Liver (tissue), 9 donors: Measurements from ENCODE around the gene RBM23. TPM values are rescaled to one million over a fixed set of nuclear protein-coding genes. Genes with fewer than 3 reads are reported as not detected.

Source experiments
- DNase-seq: peaks from one replicate; pipeline ENCODE4 v3.0.0-alpha.2; 2017; ENCODE audit warnings: low spot score
- H3K27ac ChIP-seq, 2 donors: one replicate each; pipeline ENCODE4 v1.7.0; 2013; ENCODE audit warnings: inconsistent platforms in 2 of 2, low read length in 2 of 2, control low read depth in 1 of 2, low read depth in 1 of 2, mild to moderate bottlenecking in 1 of 2
- H3K27me3 ChIP-seq, 4 donors: one replicate each; pipeline versions ENCODE4 v1.6.1 to v1.7.0; 2013; ENCODE audit warnings: low read length in 3 of 4, inconsistent platforms in 1 of 4, mild to moderate bottlenecking in 1 of 4, moderate library complexity in 1 of 4; ENCODE audit not compliant: control insufficient read depth in 4 of 4, insufficient read depth in 4 of 4
- H3K36me3 ChIP-seq, 4 donors: one replicate each; pipeline versions ENCODE4 v1.6.1 to v1.7.0; 2013; ENCODE audit warnings: low read length in 3 of 4, mild to moderate bottlenecking in 3 of 4, low read depth in 1 of 4, moderate library complexity in 1 of 4; ENCODE audit not compliant: control insufficient read depth in 4 of 4, insufficient read depth in 3 of 4
- H3K4me1 ChIP-seq, 4 donors: one replicate each; pipeline versions ENCODE4 v1.6.1 to v1.7.0; 2013; ENCODE audit warnings: low read length in 3 of 4, mild to moderate bottlenecking in 3 of 4, moderate library complexity in 1 of 4; ENCODE audit not compliant: control insufficient read depth in 4 of 4, insufficient read depth in 4 of 4
- H3K4me3 ChIP-seq, 3 donors: one replicate each; pipeline versions ENCODE4 v1.6.1 to v1.7.0; 2013; ENCODE audit warnings: low read length in 3 of 3, control low read depth in 1 of 3, low read depth in 1 of 3, mild to moderate bottlenecking in 1 of 3
- H3K9ac ChIP-seq, 2 donors: one replicate each; pipeline ENCODE4 v1.7.0; 2013; ENCODE audit warnings: low read length in 2 of 2, mild to moderate bottlenecking in 2 of 2, moderate library complexity in 2 of 2, control low read depth in 1 of 2, low read depth in 1 of 2
- H3K9me3 ChIP-seq, 4 donors: one replicate each; pipeline versions ENCODE4 v1.6.1 to v1.7.0; 2013; ENCODE audit warnings: low read length in 3 of 4; ENCODE audit not compliant: control insufficient read depth in 4 of 4
- EGR1 ChIP-seq, 2 donors: IDR thresholded peaks; 2 replicates each; pipeline ENCODE4 v1.6.1; 2016 to 2018; ENCODE audit warnings: antibody characterized with exemption in 2 of 2, low read depth in 2 of 2
- FOXA2 ChIP-seq: IDR thresholded peaks from 2 replicates; pipeline ENCODE4 v1.6.1; 2016; ENCODE audit warnings: antibody characterized with exemption
- GABPA ChIP-seq, 2 donors: IDR thresholded peaks in 1 of 2; conservative IDR thresholded peaks in 1 of 2; 2 replicates each; pipeline ENCODE4 v1.6.1; 2016; ENCODE audit warnings: antibody characterized with exemption in 2 of 2, mild to moderate bottlenecking in 1 of 2, moderate library complexity in 1 of 2
- HNF4A ChIP-seq, 2 donors: conservative IDR thresholded peaks; 2 replicates each; pipeline ENCODE4 v1.6.1; 2016; ENCODE audit warnings: antibody characterized with exemption in 2 of 2, mild to moderate bottlenecking in 2 of 2
- HNF4G ChIP-seq: IDR thresholded peaks from 2 replicates; pipeline ENCODE4 v1.6.1; 2016; ENCODE audit warnings: antibody characterized with exemption
- JUND ChIP-seq, 2 donors: IDR thresholded peaks; 2 replicates each; pipeline ENCODE4 v1.6.1; 2016; ENCODE audit warnings: antibody characterized with exemption in 2 of 2
- RAD21 ChIP-seq, 2 donors: IDR thresholded peaks; 2 replicates each; pipeline ENCODE4 v1.6.1; 2016; ENCODE audit warnings: antibody characterized with exemption in 2 of 2, mild to moderate bottlenecking in 2 of 2
- RXRA ChIP-seq, 2 donors: IDR thresholded peaks; 2 replicates each; pipeline ENCODE4 v1.6.1; 2017 to 2018; ENCODE audit warnings: antibody characterized with exemption in 2 of 2, mild to moderate bottlenecking in 1 of 2
- SP1 ChIP-seq: IDR thresholded peaks from 2 replicates; pipeline ENCODE4 v1.6.1; 2018; ENCODE audit warnings: antibody characterized with exemption, mild to moderate bottlenecking
- TAF1 ChIP-seq: conservative IDR thresholded peaks from 2 replicates; pipeline ENCODE4 v1.6.1; 2016; ENCODE audit warnings: antibody characterized with exemption, mild to moderate bottlenecking
- YY1 ChIP-seq: IDR thresholded peaks from 2 replicates; pipeline ENCODE4 v1.6.1; 2016; ENCODE audit warnings: antibody characterized with exemption, mild to moderate bottlenecking
- WGBS: extraction: QIAGEN DNeasy Blood & Tissue Kit; methylation state at CpG from one replicate; pipeline ENCODE4 v1.1.7; 2013; 5-methylcytosine and 5-hydroxymethylcytosine counted together
- polyA plus RNA-seq, 2 donors: library from polyadenylated mRNA; stranded (reverse) in 1 of 2; unstranded in 1 of 2; fragments of 200-250 nt in 1 of 2; fragments of >200 nt in 1 of 2; fragmentation: Nextera tagmentation in 1 of 2; extraction: Ambion mirVana in 1 of 2; gene quantifications; one replicate each; pipeline versions ENCODE4 v1.2.1 to v1.2.3, GENCODE V29; 2013 to 2015
- total RNA-seq, 2 donors: library from RNA; depleted of rRNA; stranded (reverse); fragments of >200 nt; gene quantifications; one replicate each; pipeline ENCODE4 v1.2.3, GENCODE V29; 2014
- TF ChIP-seq, protein P1 (sequence below): fragments of 150-350 bp; IDR thresholded peaks from 2 replicates; pipeline ENCODE4 v1.5.1; 2017; ENCODE audit warnings: improper control_type of control experiment, low read depth, low read length; ENCODE audit not compliant: missing input control
- TF ChIP-seq, protein P2 (sequence below): IDR thresholded peaks from 2 replicates; pipeline ENCODE4 v1.6.1; 2016; ENCODE audit warnings: antibody characterized with exemption, mild to moderate bottlenecking
- TF ChIP-seq, protein P3 (sequence below): IDR thresholded peaks from 2 replicates; pipeline ENCODE4 v1.6.1; 2016; ENCODE audit warnings: antibody characterized with exemption
- donor health status: healthy.
- donor health status: healthy.
- donor health status: healthy.
- donor health status: healthy.
- donor health status: healthy.

Gene RBM23
- total and polyA plus RNA-seq, 4 donors = 22.3 to 242 (median 31.4) TPM

DNA sequence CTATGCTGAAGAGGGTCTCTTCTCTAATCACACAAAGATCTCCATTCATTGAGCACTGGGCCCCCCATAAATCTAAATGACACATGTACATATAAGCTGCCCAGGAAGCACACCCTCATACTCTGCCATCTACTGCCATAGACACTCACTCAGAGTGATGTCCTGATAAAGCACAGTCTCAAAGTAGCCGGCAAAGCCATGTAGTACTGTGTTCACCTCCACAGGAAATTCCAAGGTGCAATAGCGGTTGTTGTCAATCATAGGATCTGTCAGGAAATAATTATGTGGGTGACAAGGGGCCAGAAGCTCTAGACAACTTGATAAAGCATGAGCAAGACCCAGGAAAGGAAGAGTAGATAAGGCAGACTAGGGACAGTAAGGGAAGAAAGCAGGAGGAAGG is 3.3 kb upstream of the RBM23 start:
- Histone ChIP-seq H3K9ac (no peak overlapping the region), H3K27ac (no peak overlapping the region), H3K36me3 (peaks cover 6 to 46% (median 37%) of the 10 kb centered on the region in 4 donors), H3K9me3 (no peaks in the 10 kb centered on the region), H3K27me3 (no peaks in the 10 kb centered on the region), H3K4me1 (peaks cover 4 to 13% (median 8%) of the 10 kb centered on the region in 4 donors), H3K4me3 (no peak overlapping the region)
- WGBS = 91% methylated on average over 2 of the region's 2 CpGs
- DNase-seq = no peak
- TF ChIP-seq RXRA (IDR thresholded peaks at IDR 0.05) (no peak), RAD21 (IDR thresholded peaks at IDR 0.05) (no peak), TAF1 (no peak), FOXA2 (no peak), SP1 (no peak), YY1 (no peak), JUND (IDR thresholded peaks at IDR 0.05) (no peak), GABPA (IDR thresholded peaks at IDR 0.05 in 1 of 2, conservative IDR thresholded peaks at IDR 0.05 in 1 of 2) (no peak), HNF4G (no peak), EGR1 (IDR thresholded peaks at IDR 0.05; ENCODE audit: low read depth in 2 of 2) (no peak)
- TF ChIP-seq, protein P1, sequence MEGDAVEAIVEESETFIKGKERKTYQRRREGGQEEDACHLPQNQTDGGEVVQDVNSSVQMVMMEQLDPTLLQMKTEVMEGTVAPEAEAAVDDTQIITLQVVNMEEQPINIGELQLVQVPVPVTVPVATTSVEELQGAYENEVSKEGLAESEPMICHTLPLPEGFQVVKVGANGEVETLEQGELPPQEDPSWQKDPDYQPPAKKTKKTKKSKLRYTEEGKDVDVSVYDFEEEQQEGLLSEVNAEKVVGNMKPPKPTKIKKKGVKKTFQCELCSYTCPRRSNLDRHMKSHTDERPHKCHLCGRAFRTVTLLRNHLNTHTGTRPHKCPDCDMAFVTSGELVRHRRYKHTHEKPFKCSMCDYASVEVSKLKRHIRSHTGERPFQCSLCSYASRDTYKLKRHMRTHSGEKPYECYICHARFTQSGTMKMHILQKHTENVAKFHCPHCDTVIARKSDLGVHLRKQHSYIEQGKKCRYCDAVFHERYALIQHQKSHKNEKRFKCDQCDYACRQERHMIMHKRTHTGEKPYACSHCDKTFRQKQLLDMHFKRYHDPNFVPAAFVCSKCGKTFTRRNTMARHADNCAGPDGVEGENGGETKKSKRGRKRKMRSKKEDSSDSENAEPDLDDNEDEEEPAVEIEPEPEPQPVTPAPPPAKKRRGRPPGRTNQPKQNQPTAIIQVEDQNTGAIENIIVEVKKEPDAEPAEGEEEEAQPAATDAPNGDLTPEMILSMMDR = no peak
- TF ChIP-seq, protein P2, sequence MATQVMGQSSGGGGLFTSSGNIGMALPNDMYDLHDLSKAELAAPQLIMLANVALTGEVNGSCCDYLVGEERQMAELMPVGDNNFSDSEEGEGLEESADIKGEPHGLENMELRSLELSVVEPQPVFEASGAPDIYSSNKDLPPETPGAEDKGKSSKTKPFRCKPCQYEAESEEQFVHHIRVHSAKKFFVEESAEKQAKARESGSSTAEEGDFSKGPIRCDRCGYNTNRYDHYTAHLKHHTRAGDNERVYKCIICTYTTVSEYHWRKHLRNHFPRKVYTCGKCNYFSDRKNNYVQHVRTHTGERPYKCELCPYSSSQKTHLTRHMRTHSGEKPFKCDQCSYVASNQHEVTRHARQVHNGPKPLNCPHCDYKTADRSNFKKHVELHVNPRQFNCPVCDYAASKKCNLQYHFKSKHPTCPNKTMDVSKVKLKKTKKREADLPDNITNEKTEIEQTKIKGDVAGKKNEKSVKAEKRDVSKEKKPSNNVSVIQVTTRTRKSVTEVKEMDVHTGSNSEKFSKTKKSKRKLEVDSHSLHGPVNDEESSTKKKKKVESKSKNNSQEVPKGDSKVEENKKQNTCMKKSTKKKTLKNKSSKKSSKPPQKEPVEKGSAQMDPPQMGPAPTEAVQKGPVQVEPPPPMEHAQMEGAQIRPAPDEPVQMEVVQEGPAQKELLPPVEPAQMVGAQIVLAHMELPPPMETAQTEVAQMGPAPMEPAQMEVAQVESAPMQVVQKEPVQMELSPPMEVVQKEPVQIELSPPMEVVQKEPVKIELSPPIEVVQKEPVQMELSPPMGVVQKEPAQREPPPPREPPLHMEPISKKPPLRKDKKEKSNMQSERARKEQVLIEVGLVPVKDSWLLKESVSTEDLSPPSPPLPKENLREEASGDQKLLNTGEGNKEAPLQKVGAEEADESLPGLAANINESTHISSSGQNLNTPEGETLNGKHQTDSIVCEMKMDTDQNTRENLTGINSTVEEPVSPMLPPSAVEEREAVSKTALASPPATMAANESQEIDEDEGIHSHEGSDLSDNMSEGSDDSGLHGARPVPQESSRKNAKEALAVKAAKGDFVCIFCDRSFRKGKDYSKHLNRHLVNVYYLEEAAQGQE = no peak
- TF ChIP-seq, protein P3, sequence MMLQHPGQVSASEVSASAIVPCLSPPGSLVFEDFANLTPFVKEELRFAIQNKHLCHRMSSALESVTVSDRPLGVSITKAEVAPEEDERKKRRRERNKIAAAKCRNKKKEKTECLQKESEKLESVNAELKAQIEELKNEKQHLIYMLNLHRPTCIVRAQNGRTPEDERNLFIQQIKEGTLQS = no peak

DNA sequence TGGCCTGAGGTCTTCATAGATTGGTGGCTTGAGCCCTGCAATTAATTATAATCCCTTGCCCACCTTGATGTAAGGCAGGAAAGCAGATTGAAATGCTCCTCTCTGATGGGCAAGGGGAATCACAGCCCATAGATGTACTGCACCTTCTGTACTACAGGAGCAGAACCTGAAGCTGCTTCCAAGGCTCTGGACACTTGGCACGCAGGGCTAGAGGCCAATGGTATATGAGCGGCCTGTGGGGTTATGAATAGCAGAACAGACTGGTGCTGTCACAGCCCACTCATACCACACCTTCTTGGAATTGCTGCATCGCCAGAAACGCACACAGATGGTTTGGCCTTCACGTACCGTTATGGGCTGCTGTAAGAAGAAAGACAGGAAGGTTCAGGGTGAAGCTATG is 1.7 kb upstream of the RBM23 start:
- Histone ChIP-seq H3K4me1 (peaks cover 8 to 28% (median 20%) of the 10 kb centered on the region in 4 donors), H3K27ac (no peak overlapping the region), H3K27me3 (no peaks in the 10 kb centered on the region), H3K9me3 (no peaks in the 10 kb centered on the region), H3K4me3 (no peak overlapping the region), H3K9ac (no peak overlapping the region), H3K36me3 (peaks cover 7 to 39% (median 31%) of the 10 kb centered on the region in 4 donors)
- TF ChIP-seq GABPA (IDR thresholded peaks at IDR 0.05 in 1 of 2, conservative IDR thresholded peaks at IDR 0.05 in 1 of 2) (no peak), HNF4A (conservative IDR thresholded peaks at IDR 0.05) (no peak), FOXA2 (no peak)
- WGBS = 96% methylated on average over 6 of the region's 6 CpGs
- no peak for DNase-seq
